HEK293 (cell line): Measurements from ENCODE around the gene MED23.

Source experiments
- HOXA7 ChIP-seq: sonication (generic); formaldehyde crosslinking; IDR thresholded peaks from 2 replicates; pipeline ENCODE4 v1.8.1; 2022; ENCODE audit warnings: missing genetic modification reagents, borderline replicate concordance
- KLF1 ChIP-seq: fragments of 450-650 bp; formaldehyde crosslinking; IDR thresholded peaks from 2 replicates; pipeline ENCODE4 v1.5.1; 2016; ENCODE audit warnings: missing biosample characterization, missing genetic modification characterization
- MEIS1 ChIP-seq: sonication (generic); formaldehyde crosslinking; IDR thresholded peaks from 2 replicates; pipeline ENCODE4 v1.8.1; 2022; ENCODE audit warnings: missing genetic modification reagents, mild to moderate bottlenecking, borderline replicate concordance
- PATZ1 ChIP-seq: fragments of 450-650 bp; formaldehyde crosslinking; IDR thresholded peaks from 2 replicates; pipeline ENCODE4 v1.5.1; 2016; ENCODE audit warnings: missing biosample characterization, missing genetic modification characterization
- PRDM10 ChIP-seq: fragments of 450-650 bp; formaldehyde crosslinking; IDR thresholded peaks from 2 replicates; pipeline ENCODE4 v1.5.1; 2016; ENCODE audit warnings: missing biosample characterization, missing genetic modification characterization
- PRDM4 ChIP-seq: fragments of 450-650 bp; formaldehyde crosslinking; IDR thresholded peaks from 2 replicates; pipeline ENCODE4 v1.5.1; 2017; ENCODE audit warnings: missing biosample characterization, missing genetic modification characterization
- SETDB1 ChIP-seq: IDR thresholded peaks from one replicate; pipeline ENCODE4 v1.6.1; 2017; ENCODE audit warnings: mild to moderate bottlenecking, low read length, moderate library complexity, mixed read lengths; ENCODE audit not compliant: insufficient read length
- TCF7L2 ChIP-seq: IDR thresholded peaks from 2 replicates; pipeline ENCODE4 v1.6.1; 2011; ENCODE audit warnings: low read depth, mild to moderate bottlenecking, inconsistent platforms, low read length, moderate library complexity, borderline replicate concordance
- ZBTB21 ChIP-seq: fragments of 450-650 bp; formaldehyde crosslinking; IDR thresholded peaks from 2 replicates; pipeline ENCODE4 v1.5.1; 2017; ENCODE audit warnings: missing biosample characterization, missing genetic modification characterization
- ZBTB48 ChIP-seq: fragments of 450-650 bp; formaldehyde crosslinking; IDR thresholded peaks from 2 replicates; pipeline ENCODE4 v1.5.1; 2016; ENCODE audit warnings: missing biosample characterization, missing genetic modification characterization
- ZFP3 ChIP-seq: fragments of 450-650 bp; formaldehyde crosslinking; IDR thresholded peaks from 2 replicates; pipeline ENCODE4 v1.5.1; 2016; ENCODE audit warnings: low read depth, missing biosample characterization, missing genetic modification characterization
- ZFP69B ChIP-seq: fragments of 450-650 bp; formaldehyde crosslinking; IDR thresholded peaks from 2 replicates; pipeline ENCODE4 v1.5.1; 2016; ENCODE audit warnings: missing biosample characterization, missing genetic modification characterization
- ZNF121 ChIP-seq: fragments of 450-650 bp; formaldehyde crosslinking; IDR thresholded peaks from 2 replicates; pipeline ENCODE4 v1.5.1; 2016; ENCODE audit warnings: missing biosample characterization, missing genetic modification characterization
- ZNF16 ChIP-seq: fragments of 450-650 bp; formaldehyde crosslinking; IDR thresholded peaks from 2 replicates; pipeline ENCODE4 v1.5.1; 2016; ENCODE audit warnings: low read depth, missing biosample characterization, missing genetic modification characterization
- ZNF174 ChIP-seq: fragments of 450-650 bp; formaldehyde crosslinking; IDR thresholded peaks from 2 replicates; pipeline ENCODE4 v1.5.0; 2017; ENCODE audit warnings: missing biosample characterization, mild to moderate bottlenecking, missing genetic modification characterization
- ZNF184 ChIP-seq: fragments of 450-650 bp; IDR thresholded peaks from 2 replicates; pipeline ENCODE4 v1.5.1; 2018; ENCODE audit warnings: missing biosample characterization, mild to moderate bottlenecking, missing genetic modification characterization
- ZNF23 ChIP-seq: fragments of 450-650 bp; formaldehyde crosslinking; IDR thresholded peaks from 2 replicates; pipeline ENCODE4 v1.5.1; 2016; ENCODE audit warnings: missing biosample characterization, missing genetic modification characterization, borderline replicate concordance
- ZNF280D ChIP-seq: fragments of 450-650 bp; formaldehyde crosslinking; IDR thresholded peaks from 2 replicates; pipeline ENCODE4 v1.5.1; 2016; ENCODE audit warnings: missing biosample characterization, missing genetic modification characterization
- ZNF335 ChIP-seq: fragments of 450-650 bp; formaldehyde crosslinking; conservative IDR thresholded peaks from 2 replicates; pipeline ENCODE4 v1.5.1; 2016; ENCODE audit warnings: missing biosample characterization, missing genetic modification characterization
- ZNF426 ChIP-seq: fragments of 450-650 bp; formaldehyde crosslinking; IDR thresholded peaks from 2 replicates; pipeline ENCODE4 v1.5.1; 2017; ENCODE audit warnings: missing biosample characterization, missing genetic modification characterization, mild to moderate bottlenecking, inconsistent platforms, moderate library complexity
- ZNF449 ChIP-seq: fragments of 450-650 bp; formaldehyde crosslinking; IDR thresholded peaks from 2 replicates; pipeline ENCODE4 v1.5.1; 2017; ENCODE audit warnings: missing biosample characterization, mild to moderate bottlenecking, missing genetic modification characterization, moderate library complexity
- ZNF501 ChIP-seq: fragments of 450-650 bp; formaldehyde crosslinking; IDR thresholded peaks from 2 replicates; pipeline ENCODE4 v1.5.1; 2016; ENCODE audit warnings: missing biosample characterization, missing genetic modification characterization
- ZNF654 ChIP-seq: fragments of 450-650 bp; formaldehyde crosslinking; IDR thresholded peaks from 2 replicates; pipeline ENCODE4 v1.5.1; 2016; ENCODE audit warnings: low read depth, missing biosample characterization, missing genetic modification characterization
- ZNF658 ChIP-seq: fragments of 450-650 bp; formaldehyde crosslinking; IDR thresholded peaks from 2 replicates; pipeline ENCODE4; 2016; ENCODE audit warnings: missing biosample characterization, missing genetic modification characterization
- ZNF776 ChIP-seq: fragments of 450-650 bp; formaldehyde crosslinking; IDR thresholded peaks from 2 replicates; pipeline ENCODE4 v1.5.0; 2017; ENCODE audit warnings: missing biosample characterization, missing genetic modification characterization, borderline replicate concordance
- ZNF830 ChIP-seq: fragments of 450-650 bp; IDR thresholded peaks from 2 replicates; pipeline ENCODE4 v1.5.0; 2018; ENCODE audit warnings: missing biosample characterization, missing genetic modification characterization, low read depth, mild to moderate bottlenecking, moderate library complexity

The MED23 gene

GRCh38 chr6:131627724-131628682 is at the start of gene MED23 (continued):
- TF ChIP-seq SETDB1 (peak; percentile 28), PRDM10 (peak; percentile 93), ZFP3 (tag by site-specific recombination) (no peak; the same call in 1 of the 2 replicates), ZBTB48 (tag by site-specific recombination) (peak; percentile 72; the same call in 1 of the 2 replicates), ZNF335 (tag by site-specific recombination) (peak; percentile 84), ZNF654 (tag by site-specific recombination) (peak; percentile 89), ZNF830 (tag by site-specific recombination) (no peak), ZBTB21 (tag by site-specific recombination) (peak; percentile 84), PATZ1 (tag by site-specific recombination) (peak; percentile 89), ZNF426 (tag by site-specific recombination) (no peak), HOXA7 (CRISPR knock-in tag) (no peak), ZNF449 (peak; percentile 87), ZFP69B (tag by site-specific recombination) (peak; percentile 93), ZNF501 (tag by site-specific recombination) (peak; percentile 100), ZNF16 (0 out of 2 replicates have a peak, but pooled peaks have one; percentile 32), PRDM4 (tag by site-specific recombination) (peak; percentile 83), ZNF658 (0 out of 2 replicates have a peak, but pooled peaks have one; percentile 46), ZNF280D (tag by site-specific recombination) (peak; percentile 83), MEIS1 (no peak), ZNF121 (peak; percentile 72; the same call in 1 of the 2 replicates), KLF1 (peak; percentile 72), ZNF174 (tag by site-specific recombination) (0 out of 2 replicates have a peak, but pooled peaks have one; percentile 64), ZNF23 (no peak), ZNF776 (no peak), TCF7L2 (no peak), ZNF184 (tag by site-specific recombination) (peak; percentile 91)
